Stimulated activated CD4-positive, alpha-beta T cell treated with anti-CD3 and anti-CD28 coated beads, TNF-alpha, amount 100 ng/mL, for 4 hours (primary cell): ENCODE results near the gene ZNF581.

Source experiments
- DNase-seq, 3 experiments: peaks; one replicate each; pipeline ENCODE4 v3.0.0-alpha.2; 2020; ENCODE audit warnings: low read depth in 3 of 3

ZNF581 gene

DNA sequence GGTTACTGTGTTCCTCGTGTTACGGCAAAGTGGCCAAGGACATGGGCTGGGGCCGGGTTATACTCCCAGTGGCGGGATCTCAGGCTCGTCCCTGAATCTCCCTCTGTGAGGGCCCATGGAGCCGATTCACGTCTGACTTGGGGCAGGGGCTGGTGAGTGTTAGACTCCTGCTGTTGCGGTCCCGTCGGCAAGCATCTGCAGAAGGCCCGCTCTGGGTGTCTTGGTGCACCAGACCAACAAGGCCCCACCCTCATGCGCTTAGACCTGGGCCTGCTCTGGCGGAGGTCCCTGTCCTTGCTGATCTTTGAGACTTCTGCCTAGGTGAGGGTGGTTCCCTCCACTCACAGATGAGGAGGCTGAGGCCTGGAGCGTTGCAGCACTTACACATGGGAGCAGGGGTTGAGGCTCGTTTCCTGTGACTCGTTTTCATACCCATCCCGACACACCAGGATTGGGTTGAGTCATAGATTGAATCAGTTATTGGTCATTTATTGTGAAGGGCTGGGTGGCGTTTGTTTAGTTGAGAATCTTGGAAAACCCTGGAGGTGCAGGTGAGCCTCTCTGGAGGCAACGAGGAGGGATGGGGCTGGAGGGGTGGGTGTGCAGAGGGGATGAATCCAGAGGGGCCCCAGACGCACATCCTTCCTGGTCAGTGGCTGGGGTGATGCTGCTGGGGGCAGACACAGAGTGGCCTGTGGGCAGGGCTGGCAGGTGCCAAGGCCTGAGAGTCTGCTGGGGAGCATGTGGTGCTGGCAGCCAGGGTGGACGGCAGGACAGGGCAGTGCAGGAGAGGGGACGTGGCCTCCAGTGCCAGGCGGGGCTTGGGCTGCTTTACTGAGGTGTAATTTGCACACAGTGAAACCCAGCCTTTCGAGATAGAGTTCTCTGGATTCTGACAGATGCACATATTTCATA is 36.2 kb downstream of the ZNF581 start:
- DNase-seq = no peak

DNA sequence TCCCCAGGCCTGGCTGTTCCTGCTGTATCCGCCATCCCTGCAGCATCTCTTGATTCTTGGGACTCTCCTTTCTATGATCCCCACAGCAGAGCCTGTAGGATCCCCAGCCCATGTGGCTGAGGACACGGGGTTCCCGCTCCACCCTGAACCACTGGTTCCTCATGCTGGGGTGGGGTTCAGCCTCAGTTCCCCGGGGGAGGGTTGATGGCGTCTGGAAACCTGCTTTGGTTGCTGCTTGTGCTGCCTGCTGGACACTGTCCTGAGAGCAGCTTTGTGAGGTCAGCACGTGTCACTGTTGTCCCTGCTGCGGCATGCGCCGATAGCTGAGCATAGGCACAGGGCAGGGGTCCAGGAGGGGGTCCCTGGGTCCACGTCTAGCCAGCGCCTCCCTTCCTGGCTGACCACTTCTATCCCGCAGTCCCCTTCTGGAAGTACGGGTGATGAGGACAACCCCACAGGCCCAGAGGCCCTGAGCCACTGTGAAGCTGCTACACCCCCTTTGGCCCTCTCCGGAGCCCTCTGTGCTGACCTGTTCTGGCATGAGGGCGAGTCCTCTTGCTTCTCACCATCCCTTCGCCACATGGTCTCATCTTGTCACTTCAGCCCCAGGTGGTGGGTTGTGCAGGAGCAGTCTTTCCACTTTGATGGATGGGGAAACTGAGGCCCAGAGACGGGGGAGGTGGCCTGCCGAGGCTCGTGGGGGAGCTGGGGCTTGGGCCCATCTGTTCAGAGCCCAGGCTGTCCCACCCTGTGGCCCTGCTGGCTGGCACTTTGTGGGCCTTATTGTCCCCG is 37.1 kb downstream of the ZNF581 start:
- DNase-seq = no peak

DNA sequence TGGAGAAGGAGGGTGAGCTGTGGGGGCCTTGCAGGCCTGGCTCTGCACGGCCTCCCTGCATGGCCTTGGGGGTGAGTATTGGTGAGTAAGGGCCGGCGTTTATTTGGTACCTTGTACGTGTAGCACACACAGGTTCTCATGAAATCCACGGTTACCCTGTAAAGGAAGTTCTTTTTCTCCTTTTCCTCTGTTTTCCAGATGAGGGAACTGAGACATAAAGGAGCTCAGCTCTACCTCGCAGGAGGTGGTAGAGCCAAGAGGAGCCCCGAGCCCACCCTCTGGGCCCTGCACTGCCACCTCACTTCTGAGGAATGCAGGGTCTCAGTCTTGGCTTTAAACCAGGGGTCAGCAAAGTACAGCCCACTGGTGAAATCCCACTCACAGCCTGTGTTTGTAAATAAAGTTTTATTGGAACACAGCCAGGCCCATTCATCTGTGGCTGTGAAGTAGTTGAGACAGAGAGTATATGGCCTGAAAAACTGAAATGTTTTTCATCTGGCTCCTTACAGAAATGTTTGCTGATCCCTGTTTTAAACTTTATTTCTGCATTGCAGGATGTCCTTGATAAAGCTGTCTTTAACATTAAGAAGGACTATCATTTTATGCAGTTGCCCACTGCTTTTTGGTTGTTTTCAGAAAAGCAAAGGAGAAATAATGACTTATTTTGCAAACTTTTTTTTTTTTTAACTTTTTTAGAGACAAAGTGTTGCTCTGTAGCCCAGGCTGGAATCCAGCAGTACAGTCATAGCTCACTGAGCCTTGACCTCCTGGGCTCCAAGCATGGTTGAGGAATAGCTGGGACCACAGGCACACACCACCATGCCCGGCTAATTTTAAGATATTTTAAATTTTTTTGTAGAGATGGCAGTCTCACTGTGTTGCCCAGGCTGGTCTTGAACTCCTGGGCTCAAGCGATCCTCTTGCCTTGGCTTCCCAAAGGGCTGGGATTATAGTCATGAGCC is 38.0 kb downstream of the ZNF581 start:
- no peak for DNase-seq

DNA sequence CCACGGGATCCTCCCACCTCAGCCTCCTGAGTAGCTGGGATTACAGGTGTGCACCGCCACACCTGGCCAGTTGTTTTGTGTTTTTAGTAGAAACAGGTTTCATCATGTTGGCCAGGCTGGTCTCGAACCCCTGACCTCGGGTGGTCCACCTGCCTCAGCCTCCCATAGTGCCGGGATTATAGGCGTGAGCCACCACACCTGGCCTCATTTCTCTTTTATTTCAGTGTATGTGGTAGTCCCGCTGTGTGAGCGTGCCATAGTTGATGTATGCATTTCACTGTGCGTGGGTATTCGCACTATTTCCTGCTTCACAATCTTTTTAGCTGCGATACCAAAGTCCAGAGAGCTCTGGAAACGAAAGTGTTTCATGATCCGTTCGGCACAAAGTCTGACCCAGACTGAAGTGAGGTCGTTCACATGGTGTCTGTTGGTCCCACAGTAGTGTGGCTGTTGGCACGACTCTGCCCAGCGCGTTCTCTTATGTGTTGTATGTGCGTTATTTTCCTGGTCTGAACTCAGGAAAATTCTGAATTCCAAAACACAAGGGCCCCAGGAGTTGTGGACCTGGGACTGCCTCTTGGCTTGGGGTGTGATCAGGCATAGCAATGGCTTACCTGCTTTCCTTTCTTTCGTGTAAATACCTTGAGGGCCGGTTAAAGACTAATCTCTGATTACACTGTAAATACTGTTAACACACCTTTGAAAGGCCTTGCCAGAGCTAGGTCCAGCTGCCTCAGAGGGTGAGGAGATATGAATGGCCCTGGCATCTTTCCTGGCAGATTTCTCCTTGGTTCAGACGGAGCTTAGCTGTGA is 40.2 kb downstream of the ZNF581 start:
- no peak for DNase-seq

DNA sequence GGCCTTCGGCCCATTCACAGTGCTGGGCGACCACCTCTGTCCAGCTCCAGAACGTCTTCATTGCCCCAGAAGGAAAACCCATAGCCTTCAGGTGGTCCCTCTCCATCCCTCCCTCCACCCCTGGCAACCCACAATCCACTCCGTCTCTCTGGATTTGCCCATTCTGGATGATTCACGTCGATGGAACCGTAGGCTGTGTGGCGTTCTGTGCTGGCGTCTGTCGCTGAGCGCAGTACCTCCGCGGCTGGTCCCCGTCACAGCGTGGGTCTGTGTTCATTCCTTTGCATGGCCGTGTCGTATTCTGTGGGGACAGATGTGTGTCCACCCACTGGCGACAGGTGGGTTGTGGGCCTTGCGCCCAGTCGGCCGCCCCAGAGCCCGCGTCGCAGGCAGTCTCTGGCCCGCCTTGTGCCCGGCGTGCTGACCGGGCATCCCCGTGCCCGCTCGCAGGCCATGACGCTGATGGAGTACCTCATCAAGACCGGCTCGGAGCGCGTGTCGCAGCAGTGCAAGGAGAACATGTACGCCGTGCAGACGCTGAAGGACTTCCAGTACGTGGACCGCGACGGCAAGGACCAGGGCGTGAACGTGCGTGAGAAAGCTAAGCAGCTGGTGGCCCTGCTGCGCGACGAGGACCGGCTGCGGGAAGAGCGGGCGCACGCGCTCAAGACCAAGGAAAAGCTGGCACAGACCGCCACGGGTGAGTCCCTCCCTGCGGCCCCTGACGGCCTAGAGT is 41.7 kb downstream of the ZNF581 start:
- no peak for DNase-seq

DNA sequence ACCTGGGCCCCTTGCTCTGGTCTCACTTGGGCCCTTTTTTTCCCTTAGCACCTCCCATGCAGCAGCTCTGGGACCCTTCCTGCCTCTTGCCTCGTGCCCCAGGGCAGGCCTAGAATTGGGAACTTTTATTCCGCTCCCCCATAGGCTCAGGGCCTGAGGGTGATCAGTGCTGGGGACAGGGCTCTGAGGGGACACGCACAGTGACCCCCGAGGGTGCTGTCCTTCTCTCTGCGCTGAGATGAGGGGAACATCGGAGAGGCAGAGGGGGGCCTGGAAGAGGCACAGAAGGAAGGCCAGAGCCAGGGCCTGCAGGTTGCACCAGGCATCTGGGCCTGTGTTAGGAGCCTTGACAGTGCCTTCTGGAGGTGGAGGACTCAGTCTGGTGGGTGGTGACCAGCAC is 42.3 kb downstream of the ZNF581 start:
- DNase-seq = no peak

DNA sequence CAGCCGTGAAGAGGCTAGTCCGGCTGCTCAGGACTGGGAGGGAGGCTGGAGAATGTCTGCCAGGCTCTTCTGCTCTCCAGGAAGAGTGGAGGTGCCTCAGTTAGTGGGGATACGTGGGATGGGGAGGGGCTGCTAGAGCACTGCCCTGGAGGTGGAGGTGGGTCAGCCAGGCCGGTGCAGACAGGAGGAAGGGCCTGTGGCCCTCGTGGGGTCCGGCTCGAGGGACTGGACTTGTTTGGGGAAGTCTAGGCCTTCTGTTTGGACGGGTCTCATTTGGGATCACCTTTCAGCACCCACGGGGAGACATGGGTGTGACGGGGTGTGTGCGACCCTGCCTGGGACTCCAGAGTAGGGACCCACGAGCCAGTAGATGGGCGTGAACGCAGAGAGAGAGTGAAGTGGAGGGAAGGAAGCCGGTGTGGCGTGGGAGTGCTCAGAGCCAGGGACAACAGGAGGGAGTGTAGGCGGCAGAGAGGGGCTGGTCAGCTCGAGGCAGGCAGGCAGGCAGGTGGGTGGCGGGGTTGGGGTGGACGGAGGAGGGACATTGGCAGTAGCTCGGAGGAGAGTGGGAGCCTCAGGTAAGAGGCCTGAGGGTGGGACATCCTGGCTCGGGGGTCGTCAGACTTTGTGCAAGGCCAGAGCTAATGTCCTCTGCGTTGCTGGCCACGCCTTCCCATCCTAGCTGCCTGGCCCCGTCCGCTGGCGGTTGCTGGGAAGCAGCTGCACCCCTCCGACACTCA is 43.0 kb downstream of the ZNF581 start:
- no peak for DNase-seq

DNA sequence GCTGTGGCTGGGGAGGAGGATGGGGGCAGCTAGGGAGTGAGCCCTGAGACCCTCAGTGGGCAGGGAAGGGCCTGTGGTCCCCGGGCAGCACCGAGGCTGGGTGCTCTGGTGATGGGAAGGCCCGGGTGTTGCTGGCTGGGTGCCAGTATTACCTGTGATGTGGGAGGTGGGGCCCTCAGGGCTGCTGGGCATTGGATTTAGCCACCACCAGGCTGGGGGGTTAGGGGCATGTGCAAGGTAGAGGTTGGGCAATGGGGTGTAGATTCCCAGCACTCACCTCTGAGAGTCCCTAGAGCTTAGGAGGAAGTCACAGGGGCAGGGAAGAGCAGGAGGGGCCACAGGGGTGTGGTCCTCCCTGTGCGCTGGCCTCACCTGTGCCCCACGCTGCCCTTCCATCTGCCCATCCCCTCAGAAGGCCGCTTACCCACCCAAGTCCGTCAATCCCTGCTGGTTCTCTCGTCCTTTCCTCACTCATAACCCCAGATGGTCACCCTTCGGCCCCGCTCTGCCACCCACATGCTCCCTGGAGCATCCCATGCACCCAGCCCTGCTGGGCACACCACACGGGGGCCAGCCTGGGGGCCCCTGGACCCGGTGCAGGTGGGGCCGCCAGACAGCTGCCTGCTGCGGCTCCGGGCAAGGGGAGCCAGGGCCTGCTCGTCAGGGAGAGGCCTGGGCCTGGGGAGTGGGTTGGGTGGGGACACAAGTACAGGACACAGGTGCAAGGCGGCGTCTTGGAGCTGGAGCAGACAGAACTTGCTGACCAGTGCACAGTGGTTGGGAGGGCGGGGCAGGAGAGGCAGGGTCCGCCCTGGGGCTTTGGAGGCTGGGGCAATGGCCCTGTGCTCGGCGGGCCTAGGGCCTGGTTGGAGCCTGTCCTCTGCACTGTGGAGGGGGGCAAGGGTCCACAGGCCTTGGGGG is 44.1 kb downstream of the ZNF581 start:
- no peak for DNase-seq

DNA sequence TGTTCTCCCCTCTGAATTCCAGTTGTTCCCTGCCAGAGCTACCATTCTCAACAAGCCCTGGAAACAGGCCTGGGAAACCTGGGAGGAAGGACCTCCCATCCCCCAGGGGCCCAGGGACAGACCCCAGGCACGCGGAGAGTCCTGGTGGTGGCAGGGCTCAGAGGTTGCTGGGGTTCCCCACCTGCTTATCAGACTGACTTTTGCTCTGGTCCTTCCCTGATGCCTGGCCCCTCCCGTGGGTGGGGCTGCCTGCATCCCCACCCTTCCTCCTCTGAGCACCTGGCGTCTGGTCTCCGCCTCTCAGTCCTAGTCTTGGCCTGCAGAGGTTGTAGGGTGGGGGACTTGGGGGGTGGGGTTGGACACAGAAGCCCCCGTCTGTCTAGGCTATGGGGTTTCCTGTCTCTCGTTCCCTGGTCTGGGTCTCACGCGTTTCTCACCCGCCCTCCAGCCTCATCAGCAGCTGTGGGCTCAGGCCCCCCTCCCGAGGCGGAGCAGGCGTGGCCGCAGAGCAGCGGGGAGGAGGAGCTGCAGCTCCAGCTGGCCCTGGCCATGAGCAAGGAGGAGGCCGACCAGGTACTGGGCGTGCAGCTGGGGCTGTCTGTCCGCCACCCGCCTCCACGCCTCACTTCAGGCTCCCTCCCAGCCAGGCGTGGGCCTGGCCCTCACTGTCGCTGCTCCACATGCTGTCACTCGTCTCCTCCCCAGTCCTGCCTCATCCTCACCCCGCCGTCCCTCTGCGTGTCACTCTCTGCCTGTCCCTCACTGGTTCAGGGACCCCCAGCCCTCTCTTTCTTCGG is 45.2 kb downstream of the ZNF581 start:
- no peak for DNase-seq

DNA sequence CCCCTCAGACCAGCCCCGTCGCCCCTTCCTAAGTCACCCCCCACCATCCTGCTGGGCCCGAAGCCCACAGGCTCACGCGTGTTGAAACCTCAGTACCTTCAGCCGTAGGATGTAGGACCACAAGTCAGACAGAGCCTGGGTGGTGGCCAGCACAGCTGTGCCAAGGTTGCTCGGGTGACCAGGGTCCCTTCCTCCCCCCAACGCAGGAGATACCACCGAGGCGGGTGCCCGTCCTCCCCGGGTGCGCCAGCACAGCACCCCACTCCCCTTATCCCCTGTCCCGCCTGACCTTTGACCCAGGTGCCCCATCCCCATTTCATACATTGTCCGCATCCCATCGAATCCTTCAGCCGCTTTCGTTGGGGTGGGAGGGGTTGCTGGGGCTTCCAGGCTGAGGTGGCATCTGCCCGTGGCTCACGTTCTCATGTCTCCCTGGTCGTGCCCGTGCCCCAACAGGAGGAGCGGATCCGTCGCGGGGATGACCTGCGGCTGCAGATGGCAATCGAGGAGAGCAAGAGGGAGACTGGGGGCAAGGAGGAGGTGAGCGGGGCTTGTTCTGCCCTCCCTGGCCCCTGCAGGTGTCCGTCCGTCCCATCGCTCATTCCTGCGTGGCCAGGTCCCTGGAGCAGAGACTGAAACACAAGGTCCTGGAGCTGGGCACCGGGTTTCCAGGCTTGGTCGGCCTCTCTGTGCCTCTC is 46.1 kb downstream of the ZNF581 start:
- no peak for DNase-seq

DNA sequence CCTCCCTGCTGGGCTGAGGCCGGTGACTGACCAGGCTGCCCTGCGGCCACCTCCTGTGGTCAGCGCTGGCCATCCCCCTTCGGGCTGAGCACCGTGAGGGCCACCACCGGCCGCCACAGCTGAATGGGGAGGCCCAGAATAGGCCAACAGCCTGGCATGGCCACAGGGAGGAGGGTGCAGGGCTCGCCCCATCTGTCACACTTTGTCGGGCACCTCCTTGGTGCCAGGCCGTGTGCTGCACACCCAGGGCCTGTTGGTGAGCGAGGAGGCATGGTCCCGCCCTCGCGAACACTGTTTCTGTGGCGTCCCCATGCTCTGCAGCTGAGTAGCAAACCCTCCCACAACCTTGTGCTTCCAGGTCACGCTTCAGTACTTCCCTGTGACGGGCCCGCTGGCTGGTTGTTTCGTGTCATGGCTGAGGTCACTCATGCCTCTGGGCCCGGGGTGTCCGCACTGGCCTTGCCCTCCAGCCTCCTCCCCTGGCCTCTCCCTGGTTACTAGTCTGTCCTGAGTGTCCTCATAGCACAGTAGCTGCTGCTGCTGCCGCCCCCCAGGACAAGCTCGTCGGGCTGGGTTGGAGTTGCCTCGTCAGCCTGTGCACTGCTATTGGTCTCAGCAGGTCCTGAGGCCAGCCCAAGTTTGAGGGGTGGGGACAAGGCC is 46.8 kb downstream of the ZNF581 start:
- DNase-seq = no peak

DNA sequence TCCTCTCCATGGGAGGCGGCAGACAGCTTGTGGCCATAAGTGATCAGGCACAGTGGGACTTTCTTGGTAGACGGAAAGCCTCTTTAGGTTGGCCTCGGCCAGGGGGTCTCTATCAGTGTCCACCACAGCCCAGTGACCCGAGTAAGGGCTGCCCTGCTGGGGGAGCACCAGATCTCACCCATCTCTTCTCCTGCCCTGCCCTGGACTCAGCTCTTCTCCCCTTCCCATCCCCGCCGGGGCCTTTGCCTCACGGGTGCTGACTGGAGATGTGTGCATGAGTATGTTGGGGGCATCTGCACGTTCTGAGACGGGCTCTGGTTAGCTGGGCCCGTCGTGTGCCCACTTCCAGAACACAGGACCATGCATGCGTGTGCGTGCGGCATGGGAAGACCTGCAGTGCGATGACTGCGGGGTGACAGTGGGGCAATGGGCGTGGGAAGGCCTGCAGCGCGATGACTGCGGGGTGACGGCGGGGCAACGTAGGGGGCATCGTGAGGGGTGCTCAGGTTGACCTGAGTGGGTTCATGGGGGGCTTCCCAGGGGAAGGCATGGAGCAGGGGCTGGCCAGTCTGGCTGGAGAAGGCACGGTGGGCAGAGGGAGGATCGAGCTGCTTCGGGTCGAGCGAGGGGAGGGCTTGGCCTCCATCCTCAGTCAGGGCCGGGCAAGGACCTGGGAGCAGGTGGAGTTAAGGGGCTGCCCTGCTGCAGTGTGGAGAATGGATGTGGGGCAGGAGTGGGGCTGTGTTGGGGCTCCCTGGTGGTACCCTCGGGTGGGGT is 47.5 kb downstream of the ZNF581 start:
- no peak for DNase-seq

DNA sequence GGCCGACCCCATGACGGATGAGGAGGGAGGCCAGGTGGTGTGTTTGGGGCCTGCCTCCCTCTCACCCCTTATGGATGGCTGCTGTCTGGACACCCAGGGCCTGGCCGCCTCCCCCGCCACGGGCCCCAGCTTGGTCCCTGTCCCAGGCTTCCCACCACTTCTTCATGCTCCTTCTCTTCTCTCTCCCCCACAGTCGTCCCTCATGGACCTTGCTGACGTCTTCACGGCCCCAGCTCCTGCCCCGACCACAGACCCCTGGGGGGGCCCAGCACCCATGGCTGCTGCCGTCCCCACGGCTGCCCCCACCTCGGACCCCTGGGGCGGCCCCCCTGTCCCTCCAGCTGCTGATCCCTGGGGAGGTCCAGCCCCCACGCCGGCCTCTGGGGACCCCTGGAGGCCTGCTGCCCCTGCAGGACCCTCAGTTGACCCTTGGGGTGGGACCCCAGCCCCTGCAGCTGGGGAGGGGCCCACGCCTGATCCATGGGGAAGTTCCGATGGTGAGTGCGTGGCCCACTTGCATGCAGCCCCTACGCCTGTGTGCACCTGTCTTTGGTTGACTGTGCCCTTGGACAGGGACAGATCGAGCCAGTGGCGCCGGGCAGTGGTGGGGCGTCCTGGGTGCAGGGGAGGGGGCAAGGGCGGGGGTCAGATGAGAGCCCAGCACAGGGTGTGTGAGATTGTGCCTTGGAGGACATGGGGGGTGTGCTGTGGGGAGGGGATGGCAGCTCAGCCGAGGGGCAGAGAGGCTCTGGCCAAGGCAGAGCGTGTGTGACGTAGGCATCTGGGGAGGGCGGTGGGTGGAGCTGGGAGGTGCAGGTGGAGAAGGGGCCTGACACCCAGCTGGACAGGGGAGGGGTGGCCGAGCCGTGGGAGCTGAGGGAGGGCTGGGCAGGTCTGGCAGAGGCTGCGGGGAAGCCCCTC is 48.4 kb downstream of the ZNF581 start:
- no peak for DNase-seq

DNA sequence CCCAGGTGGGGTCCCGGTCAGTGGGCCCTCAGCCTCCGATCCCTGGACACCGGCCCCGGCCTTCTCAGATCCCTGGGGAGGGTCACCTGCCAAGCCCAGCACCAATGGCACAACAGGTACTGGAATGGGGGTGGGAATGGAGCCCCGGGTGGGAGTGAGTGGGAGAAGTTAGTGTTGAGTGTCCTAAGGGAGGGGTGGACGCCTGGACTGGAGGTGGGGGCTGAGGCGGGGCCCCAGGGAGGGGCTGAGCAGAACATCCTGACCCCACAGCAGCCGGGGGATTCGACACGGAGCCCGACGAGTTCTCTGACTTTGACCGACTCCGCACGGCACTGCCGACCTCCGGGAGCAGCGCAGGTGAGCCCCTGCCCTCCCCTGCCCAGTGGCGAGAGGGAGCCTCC is 49.2 kb downstream of the ZNF581 start:
- no peak for DNase-seq
